Inflammatory macrophage treated with lipopolysaccharide for 1 hour (primary cell): ENCODE measurements around the gene RAD51B.
A peak's percentile ranks its signal among the peaks of the same experiment; 100 is the strongest.

Experiments
- DNase-seq, 2 donors: peaks; one replicate each; pipeline ENCODE4 v3.0.0-alpha.2; 2020 to 2022

Gene RAD51B

GRCh38 chr14:68547305-68548193, 728.0 kb downstream of the RAD51B start:
- peak in 1 of 2 donors; percentile 59 for DNase-seq

GRCh38 chr14:68548194-68549076, 728.9 kb downstream of the RAD51B start:
- DNase-seq, result no peak

GRCh38 chr14:68550338-68550715, 730.7 kb downstream of the RAD51B start:
- DNase-seq, result no peak

- DNase-seq, result no peak
These were observed 731.6 kb downstream of the RAD51B start for GRCh38 chr14:68551045-68551683.

- no peak for DNase-seq
These were observed 732.5 kb downstream of the RAD51B start for GRCh38 chr14:68552075-68552474.

GRCh38 chr14:68552602-68553001, 733.0 kb downstream of the RAD51B start:
- peak in 1 of 2 donors; percentile 44 for DNase-seq

- DNase-seq, result no peak
These were observed 733.7 kb downstream of the RAD51B start for GRCh38 chr14:68553311-68553710.

- DNase-seq, result no peak
These were observed 734.7 kb downstream of the RAD51B start for GRCh38 chr14:68554231-68554630.

GRCh38 chr14:68556253-68556652, 736.7 kb downstream of the RAD51B start:
- no peak for DNase-seq

GRCh38 chr14:68557648-68558047, 738.1 kb downstream of the RAD51B start:
- DNase-seq, result no peak

GRCh38 chr14:68558096-68558495, 738.5 kb downstream of the RAD51B start:
- no peak for DNase-seq

- no peak for DNase-seq
These were observed 740.4 kb downstream of the RAD51B start for GRCh38 chr14:68559949-68560348.

- DNase-seq, result peak in 1 of 2 donors; percentile 46
These were observed 742.0 kb downstream of the RAD51B start for GRCh38 chr14:68561531-68562007.

GRCh38 chr14:68562911-68563250, 743.3 kb downstream of the RAD51B start:
- DNase-seq, result no peak

GRCh38 chr14:68563251-68564131, 743.9 kb downstream of the RAD51B start:
- DNase-seq, result peak; percentile 45 to 55

GRCh38 chr14:68564191-68564825, 744.7 kb downstream of the RAD51B start:
- DNase-seq, result no peak

- peak in 1 of 2 donors; percentile 15 for DNase-seq
These were observed 745.5 kb downstream of the RAD51B start for GRCh38 chr14:68564826-68565759.

- DNase-seq, result no peak
These were observed 746.5 kb downstream of the RAD51B start for GRCh38 chr14:68566075-68566474.

GRCh38 chr14:68568907-68569897, 749.6 kb downstream of the RAD51B start:
- DNase-seq, result no peak
